BLaER1 treated with 17β-estradiol and CSF1 and Interleukin-3, amounts not matched to agents 10 nM and 100 nM (cell line): Measurements from ENCODE around the gene POLR2L.
A peak's percentile ranks its signal among the peaks of the same experiment; 100 is the strongest.

Source experiments
- H3K27ac ChIP-seq, 11 experiments: shearing (Covaris generic); formaldehyde crosslinking; 2 replicates each; pipeline ENCODE4 v1.8.1; 2022
- H3K27me3 ChIP-seq, 11 experiments: shearing (Covaris generic); formaldehyde crosslinking; 2 replicates each; pipeline ENCODE4 v1.8.1; 2022
- H3K36me3 ChIP-seq, 11 experiments: shearing (Covaris generic); formaldehyde crosslinking; 2 replicates each; pipeline ENCODE4 v1.8.1; 2022
- H3K4me1 ChIP-seq, 10 experiments: shearing (Covaris generic); formaldehyde crosslinking; 2 replicates each; pipeline ENCODE4 v1.8.1; 2022
- H3K4me2 ChIP-seq, 11 experiments: shearing (Covaris generic); formaldehyde crosslinking; 2 replicates each; pipeline ENCODE4 v1.8.1; 2022
- H3K4me3 ChIP-seq, 10 experiments: shearing (Covaris generic); formaldehyde crosslinking; 2 replicates each; pipeline ENCODE4 v1.8.1; 2022
- H3K9ac ChIP-seq, 11 experiments: shearing (Covaris generic); formaldehyde crosslinking; 2 replicates each; pipeline ENCODE4 v1.8.1; 2022
- H3K9me3 ChIP-seq, 11 experiments: shearing (Covaris generic); formaldehyde crosslinking; replicated peaks in 1 of 11; 2 replicates each; pipeline ENCODE4 v1.8.1; 2022
- H4K20me1 ChIP-seq, 11 experiments: shearing (Covaris generic); formaldehyde crosslinking; 2 replicates each; pipeline ENCODE4 v1.8.1; 2022
- Cebpa-rat ChIP-seq, 11 experiments: shearing (Covaris generic); IDR thresholded peaks; 2 replicates each; pipeline ENCODE4 v1.8.1; 2022

Gene POLR2L

DNA sequence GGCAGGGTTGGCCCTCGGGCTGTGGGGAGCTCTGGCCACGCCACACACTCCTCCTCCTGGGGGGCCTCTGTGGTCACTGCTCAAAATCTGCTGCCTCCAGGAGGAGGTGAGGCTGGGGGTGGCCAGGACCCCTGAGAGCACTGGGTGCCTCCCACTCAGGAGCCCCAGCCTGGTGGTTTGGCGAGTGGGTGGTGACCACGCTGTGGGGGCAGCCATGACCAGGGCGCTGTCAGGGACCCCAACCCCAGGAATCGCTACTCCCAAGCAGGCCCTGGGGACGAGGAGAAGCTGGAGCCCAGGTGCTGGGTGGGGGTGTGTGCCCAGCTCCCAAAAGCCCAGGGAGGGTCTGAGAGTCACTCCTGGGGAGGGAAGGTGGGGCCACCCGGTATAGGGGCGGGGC is 30.5 kb upstream of the POLR2L start:
- Histone ChIP-seq H3K27ac (no peak overlapping the region), H3K4me1 (no peaks in the 10 kb centered on the region), H4K20me1 (peaks cover 0 to 95% (median 21%) of the 10 kb centered on the region in 11 experiments; a peak in 14 of 22 replicates), H3K9ac (no peak overlapping the region), H3K27me3 (no peaks in the 10 kb centered on the region), H3K4me2 (no peak overlapping the region), H3K36me3 (peaks cover 1 to 68% (median 37%) of the 10 kb centered on the region in 11 experiments; a peak in 18 of 22 replicates), H3K9me3 (no peaks in the 10 kb centered on the region), H3K4me3 (no peak overlapping the region)
- no peak for TF ChIP-seq Cebpa-rat (IDR thresholded peaks at IDR 0.05)

DNA sequence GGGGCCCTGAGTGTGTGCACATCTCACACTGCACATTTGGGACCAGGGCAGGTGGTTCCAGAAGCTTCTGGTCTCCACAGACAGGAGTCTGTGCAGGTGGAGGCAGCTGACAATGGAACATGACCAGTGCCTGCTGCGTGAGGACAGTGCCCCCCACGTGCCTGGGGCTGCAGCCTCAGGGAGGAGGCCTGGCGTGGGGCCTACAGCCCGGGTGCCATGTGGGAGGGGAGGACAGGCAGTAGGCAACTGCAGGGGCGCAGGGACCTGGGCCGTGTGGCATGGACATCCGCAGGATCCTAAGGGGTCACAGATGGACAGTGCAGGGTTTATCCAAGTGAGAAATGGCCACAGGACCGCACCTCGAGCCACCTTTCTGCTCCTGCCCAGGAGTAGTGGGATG is 29.1 kb upstream of the POLR2L start:
- H3K4me1 ChIP-seq = 0 out of 20 replicates have a peak, but pooled peaks cover 0 to 1% (median 0%) of the 10 kb centered on the region in 10 experiments
- H3K4me2 ChIP-seq = no peak overlapping the region
- no peak overlapping the region for H3K27ac ChIP-seq
- H3K27me3 ChIP-seq = no peaks in the 10 kb centered on the region
- peaks cover 0 to 57% (median 32%) of the 10 kb centered on the region in 11 experiments; a peak in 17 of 22 replicates for H3K36me3 ChIP-seq
- H3K9me3 ChIP-seq = no peaks in the 10 kb centered on the region
- no peak overlapping the region for H3K4me3 ChIP-seq
- no peak for TF ChIP-seq Cebpa-rat (IDR thresholded peaks at IDR 0.05)
- peaks cover 0 to 95% (median 17%) of the 10 kb centered on the region in 11 experiments; a peak in 15 of 22 replicates for H4K20me1 ChIP-seq
- H3K9ac ChIP-seq = no peak overlapping the region

DNA sequence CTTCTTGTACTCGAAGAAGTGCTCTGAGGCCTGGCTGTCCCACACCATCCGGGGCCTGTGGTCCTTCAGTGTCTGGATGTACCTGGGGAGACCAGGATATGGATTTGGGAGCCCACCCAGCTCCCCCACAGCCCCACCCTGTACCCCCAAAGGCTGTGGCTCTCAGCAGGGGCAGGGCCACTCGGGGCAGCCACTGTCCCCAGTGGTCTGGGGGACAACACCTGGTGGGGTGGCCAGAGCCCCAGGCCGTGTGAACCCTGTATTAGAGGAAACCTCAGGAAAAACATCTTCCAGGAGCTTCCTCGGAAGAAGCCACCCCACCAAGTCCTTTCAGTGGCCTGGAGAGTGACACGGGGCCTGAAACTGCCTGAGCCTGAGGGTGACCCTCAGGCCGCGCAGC is 28.1 kb upstream of the POLR2L start:
- no peak overlapping the region for H3K4me2 ChIP-seq
- no peaks in the 10 kb centered on the region for H3K9me3 ChIP-seq
- H3K36me3 ChIP-seq = peaks cover 0 to 51% (median 34%) of the 10 kb centered on the region in 11 experiments; a peak in 16 of 22 replicates
- H3K4me3 ChIP-seq = no peak overlapping the region
- H3K27ac ChIP-seq = no peak overlapping the region
- peak overlapping the region in 1 of 11 experiments; percentile 10; a peak in 1 of 22 replicates for H3K9ac ChIP-seq
- H3K27me3 ChIP-seq = no peaks in the 10 kb centered on the region
- H3K4me1 ChIP-seq = 0 out of 20 replicates have a peak, but pooled peaks cover 0 to 7% (median 0%) of the 10 kb centered on the region in 10 experiments
- H4K20me1 ChIP-seq = peaks cover 0 to 95% (median 27%) of the 10 kb centered on the region in 11 experiments; a peak in 14 of 22 replicates
- no peak for TF ChIP-seq Cebpa-rat (IDR thresholded peaks at IDR 0.05)

DNA sequence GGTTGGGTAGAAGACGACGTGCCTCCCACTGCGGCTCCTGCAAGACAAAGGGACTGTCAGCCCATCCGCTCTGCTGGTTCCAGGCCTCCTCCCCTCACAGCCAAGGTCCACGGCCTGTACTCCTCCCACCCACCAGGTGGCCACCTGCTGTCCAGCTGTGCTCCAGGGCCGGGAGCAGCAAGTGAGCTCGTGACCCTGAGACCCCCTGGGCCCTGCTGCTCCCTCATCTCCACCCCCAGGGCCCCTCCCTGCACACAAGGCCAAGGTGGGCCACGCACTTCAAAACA is 27.7 kb upstream of the POLR2L start:
- no peak overlapping the region for H3K27ac ChIP-seq
- H3K27me3 ChIP-seq = no peaks in the 10 kb centered on the region
- 0 out of 20 replicates have a peak, but pooled peaks cover 0 to 7% (median 0%) of the 10 kb centered on the region in 10 experiments for H3K4me1 ChIP-seq
- peaks cover 0 to 95% (median 30%) of the 10 kb centered on the region in 11 experiments; a peak in 14 of 22 replicates for H4K20me1 ChIP-seq
- 0 out of 22 replicates have a peak overlapping the region, but pooled peaks of 1 of the 11 experiments have one; percentile 10 for H3K9ac ChIP-seq
- no peak for TF ChIP-seq Cebpa-rat (IDR thresholded peaks at IDR 0.05)
- no peak overlapping the region for H3K4me3 ChIP-seq
- no peaks in the 10 kb centered on the region for H3K9me3 ChIP-seq
- no peak overlapping the region for H3K4me2 ChIP-seq
- peaks cover 0 to 50% (median 35%) of the 10 kb centered on the region in 11 experiments; a peak in 16 of 22 replicates for H3K36me3 ChIP-seq

DNA sequence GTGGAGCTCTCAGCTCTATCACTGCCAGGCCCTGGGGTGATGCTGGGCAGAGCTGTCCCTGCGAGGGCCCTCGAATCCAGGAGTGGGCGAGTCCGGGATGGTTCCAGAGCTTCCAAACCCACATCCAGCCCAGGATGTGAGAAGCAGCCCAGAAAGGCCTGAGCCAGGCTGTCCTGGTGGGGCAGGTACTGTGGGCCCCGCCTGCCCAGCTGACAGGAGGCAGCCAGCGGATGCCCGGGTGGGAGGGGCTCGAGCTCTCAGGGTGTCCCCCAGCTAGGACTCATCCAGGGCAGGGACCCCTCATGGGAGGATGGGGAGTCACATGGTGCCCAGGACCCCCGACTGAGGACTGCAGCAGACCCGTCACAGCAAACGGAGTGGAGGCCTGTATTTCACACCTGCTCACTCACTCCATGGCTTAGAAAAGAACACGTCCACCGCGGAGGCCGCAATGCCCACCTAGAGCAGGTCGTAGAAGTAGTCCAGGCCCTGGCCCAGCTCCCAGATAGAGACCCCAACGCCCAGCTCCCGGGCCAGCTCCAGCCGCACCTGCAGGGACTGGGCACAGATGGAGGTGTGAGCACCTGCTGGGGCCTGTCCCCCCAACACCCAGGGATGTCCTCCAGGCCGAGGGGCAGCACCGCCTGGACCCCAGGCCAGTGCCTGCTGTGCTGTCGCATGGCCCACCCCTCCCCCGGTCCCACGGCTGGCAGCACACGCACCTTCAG is 27.2 kb upstream of the POLR2L start:
- TF ChIP-seq Cebpa-rat (IDR thresholded peaks at IDR 0.05) = no peak
- Histone ChIP-seq H3K4me3 (no peak overlapping the region), H3K4me2 (no peak overlapping the region), H3K36me3 (peaks cover 0 to 46% (median 33%) of the 10 kb centered on the region in 11 experiments; a peak in 17 of 22 replicates), H4K20me1 (peaks cover 0 to 95% (median 33%) of the 10 kb centered on the region in 11 experiments; a peak in 15 of 22 replicates), H3K27me3 (no peaks in the 10 kb centered on the region), H3K9ac (no peak overlapping the region), H3K27ac (no peak overlapping the region), H3K4me1 (0 out of 20 replicates have a peak, but pooled peaks cover 0 to 7% (median 0%) of the 10 kb centered on the region in 10 experiments), H3K9me3 (no peaks in the 10 kb centered on the region)

DNA sequence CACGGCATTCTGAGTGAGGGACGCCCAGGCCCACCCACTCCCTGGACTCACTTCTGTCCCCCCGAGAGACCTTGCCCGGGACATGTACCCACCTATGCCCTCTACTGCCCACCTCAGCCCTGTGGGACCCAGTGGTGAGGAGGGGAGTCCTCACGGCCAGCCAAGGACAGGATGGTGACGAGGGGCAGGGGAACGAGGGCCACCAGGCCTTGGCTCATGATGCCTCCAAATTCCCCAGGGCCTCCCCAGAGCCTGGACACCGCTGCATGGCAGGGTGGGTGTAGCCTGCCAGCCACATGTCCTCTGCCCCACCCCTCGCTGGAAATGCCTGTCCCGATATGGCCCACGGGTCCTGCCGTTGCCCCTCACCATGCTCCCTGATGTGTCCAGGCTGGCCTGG is 26.5 kb upstream of the POLR2L start:
- H3K9ac ChIP-seq = no peak overlapping the region
- peaks cover 0 to 7% (median 0%) of the 10 kb centered on the region in 10 experiments; a peak in 2 of 20 replicates for H3K4me1 ChIP-seq
- H3K27me3 ChIP-seq = no peaks in the 10 kb centered on the region
- peaks cover 0 to 50% (median 33%) of the 10 kb centered on the region in 11 experiments; a peak in 17 of 22 replicates for H3K36me3 ChIP-seq
- TF ChIP-seq Cebpa-rat (IDR thresholded peaks at IDR 0.05) = no peak
- H3K4me2 ChIP-seq = no peak overlapping the region
- no peaks in the 10 kb centered on the region for H3K9me3 ChIP-seq
- H3K4me3 ChIP-seq = no peak overlapping the region
- H3K27ac ChIP-seq = no peak overlapping the region
- H4K20me1 ChIP-seq = peaks cover 0 to 96% (median 41%) of the 10 kb centered on the region in 11 experiments; a peak in 17 of 22 replicates

DNA sequence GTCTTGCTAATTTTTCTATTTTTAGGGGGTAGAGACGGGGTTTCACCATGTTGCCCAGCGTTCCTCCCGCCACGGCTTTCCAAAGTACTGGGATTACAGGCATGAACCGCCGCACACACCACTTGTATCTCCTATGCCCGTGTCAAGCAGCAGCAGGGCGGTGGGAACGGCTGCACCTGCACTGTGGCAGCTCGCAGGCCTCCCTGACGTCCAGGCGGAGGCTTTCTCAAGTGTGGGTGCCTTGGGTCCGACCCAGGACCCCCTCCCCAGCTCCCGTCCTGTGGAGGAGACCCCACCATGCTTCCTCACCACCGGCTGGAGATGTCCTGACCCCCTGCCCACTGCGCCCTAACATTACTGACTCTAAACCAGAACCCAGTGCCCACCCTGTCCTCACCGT is 26.1 kb upstream of the POLR2L start:
- Histone ChIP-seq H3K4me3 (no peak overlapping the region), H3K4me2 (no peak overlapping the region), H3K9ac (no peak overlapping the region), H3K4me1 (peaks cover 0 to 7% (median 0%) of the 10 kb centered on the region in 10 experiments; a peak in 3 of 20 replicates), H4K20me1 (peaks cover 0 to 98% (median 45%) of the 10 kb centered on the region in 11 experiments; a peak in 17 of 22 replicates), H3K36me3 (peaks cover 0 to 54% (median 33%) of the 10 kb centered on the region in 11 experiments; a peak in 17 of 22 replicates), H3K9me3 (no peaks in the 10 kb centered on the region), H3K27me3 (no peaks in the 10 kb centered on the region), H3K27ac (no peak overlapping the region)
- no peak for TF ChIP-seq Cebpa-rat (IDR thresholded peaks at IDR 0.05)

DNA sequence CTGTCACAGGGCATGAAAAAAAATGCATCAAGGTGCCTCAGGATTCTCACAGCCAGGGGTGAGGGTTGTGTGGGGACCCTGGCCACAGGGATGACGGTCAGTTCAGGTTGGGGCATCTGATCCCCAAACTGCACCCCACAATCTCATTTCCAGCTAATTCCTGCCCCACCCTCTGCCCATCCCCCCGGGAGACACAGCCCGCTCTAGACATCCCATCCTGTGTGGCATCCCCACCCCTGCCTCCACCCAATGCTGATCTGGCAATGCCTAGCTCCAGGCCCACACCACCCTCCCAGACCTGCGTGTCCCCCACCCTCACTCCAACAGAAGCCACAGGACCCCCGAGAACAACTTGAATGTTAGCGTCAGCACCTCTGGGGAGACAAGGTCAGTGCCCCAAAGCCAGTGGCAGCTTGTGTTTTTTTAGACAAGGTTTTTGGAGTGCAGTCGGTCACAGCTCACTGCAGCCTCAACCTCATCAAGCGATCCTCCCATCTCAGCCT is 25.6 kb upstream of the POLR2L start:
- Histone ChIP-seq H3K27me3 (no peaks in the 10 kb centered on the region), H3K9me3 (no peaks in the 10 kb centered on the region), H3K36me3 (peaks cover 0 to 59% (median 33%) of the 10 kb centered on the region in 11 experiments; a peak in 17 of 22 replicates), H3K4me1 (peaks cover 0 to 7% (median 0%) of the 10 kb centered on the region in 10 experiments; a peak in 3 of 20 replicates), H4K20me1 (peaks cover 0 to 98% (median 48%) of the 10 kb centered on the region in 11 experiments; a peak in 17 of 22 replicates), H3K4me3 (no peak overlapping the region), H3K9ac (no peak overlapping the region), H3K4me2 (no peak overlapping the region), H3K27ac (no peak overlapping the region)
- TF ChIP-seq Cebpa-rat (IDR thresholded peaks at IDR 0.05) = no peak

DNA sequence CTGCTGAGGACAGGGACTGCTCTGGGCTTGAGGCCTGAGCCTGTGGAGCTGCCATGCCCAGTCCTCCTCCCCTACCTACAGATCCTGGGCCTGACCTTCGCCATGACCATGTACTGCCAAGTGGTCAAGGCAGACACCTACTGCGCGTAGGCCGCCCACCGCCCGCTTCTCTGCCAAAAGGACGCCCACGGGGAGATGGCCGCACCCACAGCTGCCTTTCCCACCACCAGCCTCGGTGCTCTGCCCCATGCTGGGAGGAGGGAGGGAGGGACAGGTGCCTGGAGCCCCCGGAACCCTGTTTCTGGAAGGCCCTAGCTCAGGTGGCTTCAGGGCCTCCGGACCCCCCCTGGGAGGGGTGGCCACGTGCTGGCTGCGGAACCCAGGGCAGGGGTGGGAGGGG is 24.2 kb upstream of the POLR2L start:
- H4K20me1 ChIP-seq = peaks cover 6 to 99% (median 56%) of the 10 kb centered on the region in 11 experiments; a peak in 17 of 22 replicates
- H3K27me3 ChIP-seq = no peaks in the 10 kb centered on the region
- H3K36me3 ChIP-seq = peaks cover 0 to 72% (median 27%) of the 10 kb centered on the region in 11 experiments; a peak in 17 of 22 replicates
- TF ChIP-seq Cebpa-rat (IDR thresholded peaks at IDR 0.05) = no peak
- H3K4me2 ChIP-seq = no peak overlapping the region
- no peaks in the 10 kb centered on the region for H3K9me3 ChIP-seq
- H3K27ac ChIP-seq = no peak overlapping the region
- H3K9ac ChIP-seq = no peak overlapping the region
- no peak overlapping the region for H3K4me3 ChIP-seq
- H3K4me1 ChIP-seq = peaks cover 0 to 18% (median 2%) of the 10 kb centered on the region in 10 experiments; a peak in 7 of 20 replicates
